VCaP (cell line): ENCODE data around the gene ZFYVE28.

Source experiments
- H3K27ac ChIP-seq: fragments of 450-650 bp; 2 replicates; pipeline ENCODE4 v1.5.1; 2017
- CTCF ChIP-seq: fragments of 450-650 bp; conservative IDR thresholded peaks from 2 replicates; pipeline ENCODE4 v1.5.1; 2017; ENCODE audit warnings: mild to moderate bottlenecking, moderate library complexity

Gene ZFYVE28

GRCh38 chr4:2220016-2220630, 198.3 kb downstream of the ZFYVE28 start:
- peak; percentile 93 for TF ChIP-seq CTCF
- H3K27ac ChIP-seq: no peak overlapping the region
